HEK293 (cell line): ENCODE results near the gene CASP12.

Source experiments
- CTCF ChIA-PET: fragments of 350-600 bp; formaldehyde crosslinking; extraction: SDS; loops from one replicate; lab custom pipeline; 2021; ENCODE audit warnings: antibody characterized with exemption; lab: Yijun Ruan, JAX
- POLR2A ChIA-PET: fragments of 300-600 bp; formaldehyde crosslinking; extraction: SDS; loops from one replicate; lab custom pipeline; 2020; ENCODE audit warnings: antibody characterized with exemption, inconsistent platforms; lab: Yijun Ruan, JAX
- H3K27ac ChIP-seq: fragments of 200-500 bp; sonication (Bioruptor generic); 2 replicates; pipeline ENCODE4 v1.5.1; 2014; ENCODE audit warnings: low read depth, low read length, control low read depth, inconsistent platforms; ENCODE audit errors: extremely low read depth
- H3K36me3 ChIP-seq, 2 experiments: fragments of 200-500 bp in 1 of 2; sonication (Bioruptor generic) in 1 of 2; 1 replicate in 1 of 2; 2 replicates in 1 of 2; pipeline ENCODE4 v1.5.1; 2014 to 2017; ENCODE audit warnings: inconsistent platforms in 2 of 2, low read length in 2 of 2; ENCODE audit not compliant: control insufficient read depth in 2 of 2, insufficient read depth in 1 of 2
- H3K4me1 ChIP-seq: fragments of 200-500 bp; sonication (Bioruptor generic); 2 replicates; pipeline ENCODE4 v1.5.1; 2014; ENCODE audit warnings: mild to moderate bottlenecking, low read length, inconsistent platforms; ENCODE audit not compliant: control insufficient read depth, insufficient read depth
- H3K4me3 ChIP-seq: 2 replicates; pipeline ENCODE4 v1.5.1; 2011; ENCODE audit warnings: low read depth, mild to moderate bottlenecking, control low read depth, low read length, moderate library complexity
- H3K9me3 ChIP-seq: fragments of 200-500 bp; sonication (Bioruptor generic); 2 replicates; pipeline ENCODE4 v1.5.1; 2014; ENCODE audit warnings: low read depth, low read length, inconsistent platforms; ENCODE audit not compliant: control insufficient read depth, insufficient read depth
- GFI1B ChIP-seq: fragments of 450-650 bp; formaldehyde crosslinking; IDR thresholded peaks from 2 replicates; pipeline ENCODE4 v1.5.1; 2016; ENCODE audit warnings: missing biosample characterization, missing genetic modification characterization
- GLI2 ChIP-seq: fragments of 450-650 bp; formaldehyde crosslinking; IDR thresholded peaks from 2 replicates; pipeline ENCODE4; 2017; ENCODE audit warnings: missing biosample characterization, missing genetic modification characterization, low read depth, borderline replicate concordance
- KLF10 ChIP-seq: fragments of 450-650 bp; IDR thresholded peaks from 2 replicates; pipeline ENCODE4 v1.5.1; 2018; ENCODE audit warnings: missing biosample characterization, mild to moderate bottlenecking, missing genetic modification characterization
- ZNF112 ChIP-seq: fragments of 450-650 bp; formaldehyde crosslinking; IDR thresholded peaks from 2 replicates; pipeline ENCODE4 v1.5.0; 2017; ENCODE audit warnings: missing biosample characterization, missing genetic modification characterization
- ZNF138 ChIP-seq: fragments of 450-650 bp; formaldehyde crosslinking; IDR thresholded peaks from 2 replicates; pipeline ENCODE4 v1.5.1; 2016; ENCODE audit warnings: missing biosample characterization, missing genetic modification characterization, borderline replicate concordance
- ZNF555 ChIP-seq: fragments of 450-650 bp; formaldehyde crosslinking; conservative IDR thresholded peaks from 2 replicates; pipeline ENCODE4 v1.5.1; 2017; ENCODE audit warnings: missing biosample characterization, mild to moderate bottlenecking, missing genetic modification characterization, inconsistent platforms
- ZNF670 ChIP-seq: fragments of 450-650 bp; formaldehyde crosslinking; IDR thresholded peaks from 2 replicates; pipeline ENCODE4 v1.5.1; 2016; ENCODE audit warnings: missing biosample characterization, missing genetic modification characterization, low read depth
- ZNF76 ChIP-seq: fragments of 450-650 bp; formaldehyde crosslinking; IDR thresholded peaks from 2 replicates; pipeline ENCODE4; 2016; ENCODE audit warnings: low read depth, missing biosample characterization, missing genetic modification characterization, borderline replicate concordance
- TF ChIP-seq, protein P1 (sequence below): fragments of 450-650 bp; formaldehyde crosslinking; IDR thresholded peaks from 2 replicates; pipeline ENCODE4 v1.5.1; 2016; ENCODE audit warnings: missing biosample characterization, missing genetic modification characterization, borderline replicate concordance
- TF ChIP-seq, protein P2 (sequence below): fragments of 450-650 bp; formaldehyde crosslinking; IDR thresholded peaks from 2 replicates; pipeline ENCODE4 v1.5.1; 2016; ENCODE audit warnings: missing biosample characterization, missing genetic modification characterization
- TF ChIP-seq, protein P3 (sequence below): fragments of 450-650 bp; formaldehyde crosslinking; IDR thresholded peaks from 2 replicates; pipeline ENCODE4 v1.5.1; 2016; ENCODE audit warnings: missing biosample characterization, missing genetic modification characterization

The CASP12 gene

DNA sequence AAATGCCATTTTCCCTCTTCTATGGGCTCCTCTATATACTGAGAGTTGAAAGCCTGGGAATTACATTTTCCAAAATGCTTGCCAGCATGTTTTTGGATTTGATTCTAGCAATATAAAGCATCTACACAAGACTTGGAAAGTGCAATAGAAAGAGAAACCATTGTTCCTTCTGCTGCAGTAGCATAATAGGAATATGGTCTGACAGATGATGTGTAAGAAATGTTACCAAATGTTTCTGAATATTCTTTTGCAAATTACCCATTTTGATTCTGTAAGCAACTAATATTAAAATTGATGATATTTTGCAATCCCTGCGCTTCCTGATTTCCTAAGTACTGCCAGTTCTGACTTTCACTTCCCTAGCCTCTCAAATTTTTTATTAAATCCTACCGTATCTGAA lies 61.6 kb downstream of the CASP12 start:
- POLR2A ChIA-PET = no interaction called here
- H3K36me3 ChIP-seq = no peaks in the 10 kb centered on the region
- H3K27ac ChIP-seq = no peak overlapping the region
- no peak overlapping the region for H3K4me3 ChIP-seq
- no peak for TF ChIP-seq ZNF555
- TF ChIP-seq, protein P1, sequence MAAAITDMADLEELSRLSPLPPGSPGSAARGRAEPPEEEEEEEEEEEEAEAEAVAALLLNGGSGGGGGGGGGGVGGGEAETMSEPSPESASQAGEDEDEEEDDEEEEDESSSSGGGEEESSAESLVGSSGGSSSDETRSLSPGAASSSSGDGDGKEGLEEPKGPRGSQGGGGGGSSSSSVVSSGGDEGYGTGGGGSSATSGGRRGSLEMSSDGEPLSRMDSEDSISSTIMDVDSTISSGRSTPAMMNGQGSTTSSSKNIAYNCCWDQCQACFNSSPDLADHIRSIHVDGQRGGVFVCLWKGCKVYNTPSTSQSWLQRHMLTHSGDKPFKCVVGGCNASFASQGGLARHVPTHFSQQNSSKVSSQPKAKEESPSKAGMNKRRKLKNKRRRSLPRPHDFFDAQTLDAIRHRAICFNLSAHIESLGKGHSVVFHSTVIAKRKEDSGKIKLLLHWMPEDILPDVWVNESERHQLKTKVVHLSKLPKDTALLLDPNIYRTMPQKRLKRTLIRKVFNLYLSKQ (tag by site-specific recombination) = no peak
- no peak for TF ChIP-seq GFI1B (tag by site-specific recombination)
- TF ChIP-seq KLF10 (tag by site-specific recombination) = no peak
- no peak for TF ChIP-seq ZNF138 (tag by site-specific recombination)
- no peak for TF ChIP-seq GLI2 (tag by site-specific recombination)
- TF ChIP-seq, protein P2, sequence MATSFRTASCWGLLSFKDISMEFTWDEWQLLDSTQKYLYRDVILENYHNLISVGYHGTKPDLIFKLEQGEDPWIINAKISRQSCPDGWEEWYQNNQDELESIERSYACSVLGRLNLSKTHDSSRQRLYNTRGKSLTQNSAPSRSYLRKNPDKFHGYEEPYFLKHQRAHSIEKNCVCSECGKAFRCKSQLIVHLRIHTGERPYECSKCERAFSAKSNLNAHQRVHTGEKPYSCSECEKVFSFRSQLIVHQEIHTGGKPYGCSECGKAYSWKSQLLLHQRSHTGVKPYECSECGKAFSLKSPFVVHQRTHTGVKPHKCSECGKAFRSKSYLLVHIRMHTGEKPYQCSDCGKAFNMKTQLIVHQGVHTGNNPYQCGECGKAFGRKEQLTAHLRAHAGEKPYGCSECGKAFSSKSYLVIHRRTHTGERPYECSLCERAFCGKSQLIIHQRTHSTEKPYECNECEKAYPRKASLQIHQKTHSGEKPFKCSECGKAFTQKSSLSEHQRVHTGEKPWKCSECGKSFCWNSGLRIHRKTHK = no peak
- TF ChIP-seq, protein P3, sequence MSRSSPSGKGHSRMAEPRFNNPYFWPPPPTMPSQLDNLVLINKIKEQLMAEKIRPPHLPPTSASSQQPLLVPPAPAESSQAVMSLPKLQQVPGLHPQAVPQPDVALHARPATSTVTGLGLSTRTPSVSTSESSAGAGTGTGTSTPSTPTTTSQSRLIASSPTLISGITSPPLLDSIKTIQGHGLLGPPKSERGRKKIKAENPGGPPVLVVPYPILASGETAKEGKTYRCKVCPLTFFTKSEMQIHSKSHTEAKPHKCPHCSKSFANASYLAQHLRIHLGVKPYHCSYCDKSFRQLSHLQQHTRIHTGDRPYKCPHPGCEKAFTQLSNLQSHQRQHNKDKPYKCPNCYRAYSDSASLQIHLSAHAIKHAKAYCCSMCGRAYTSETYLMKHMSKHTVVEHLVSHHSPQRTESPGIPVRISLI (tag by site-specific recombination) = no peak
- no peak for TF ChIP-seq ZNF670 (tag by site-specific recombination)
- TF ChIP-seq ZNF76 = no peak
- TF ChIP-seq ZNF112 = no peak
- TF ChIP-seq, all 188 proteins: peak for 0
- H3K4me1 ChIP-seq = no peaks in the 10 kb centered on the region
- CTCF ChIA-PET = no interaction called here
- no peaks in the 10 kb centered on the region for H3K9me3 ChIP-seq
